HG02610 (cell line): Measurements from ENCODE around the gene TWF2.
"Not testable (repeated sequence)": the region's sequence is repeated elsewhere in the genome, so short reads cannot be mapped to it uniquely, and the experiment has no call there.

Source experiments
- ATAC-seq: cut with Tn5 transposase; IDR thresholded peaks from one replicate; pipeline ENCODE4 v1.9.1; 2021; ENCODE audit warnings: mild to moderate bottlenecking, moderate library complexity; ENCODE audit not compliant: unreplicated experiment

TWF2 gene

GRCh38 chr3:52238761-52239701 lies at the start of gene TWF2:
TSS of gene TWF2 (minus strand) at chr3:52239158. CDS start at chr3:52239016, 142 bp downstream.
- ATAC-seq = peak; percentile 74

- no peak for ATAC-seq
Measured at GRCh38 chr3:52288674-52289073, 49.7 kb upstream of the TWF2 start.

GRCh38 chr3:52286777-52287110 lies 47.8 kb upstream of the TWF2 start:
- no peak for ATAC-seq

GRCh38 chr3:52284051-52284450 lies 45.1 kb upstream of the TWF2 start:
- ATAC-seq = not testable (repeated sequence)

- no peak for ATAC-seq
Measured at GRCh38 chr3:52283306-52283705, 44.3 kb upstream of the TWF2 start.

- no peak for ATAC-seq
Measured at GRCh38 chr3:52281981-52282801, 43.2 kb upstream of the TWF2 start.

- ATAC-seq = no peak
Measured at GRCh38 chr3:52280050-52280461, 41.1 kb upstream of the TWF2 start.

- no peak for ATAC-seq
Measured at GRCh38 chr3:52279596-52279995, 40.6 kb upstream of the TWF2 start.

GRCh38 chr3:52278510-52279069 lies 39.6 kb upstream of the TWF2 start, which contains the start of gene WDR82:
TSS of gene WDR82 (minus strand) at chr3:52278649. CDS start at chr3:52278361, 288 bp downstream.
- ATAC-seq = peak; percentile 80

GRCh38 chr3:52277972-52278509 lies 39.1 kb upstream of the TWF2 start:
- ATAC-seq = peak; percentile 51

GRCh38 chr3:52277071-52277964 lies 38.4 kb upstream of the TWF2 start:
- no peak for ATAC-seq

- not testable (repeated sequence) for ATAC-seq
Measured at GRCh38 chr3:52274781-52275180, 35.8 kb upstream of the TWF2 start.

GRCh38 chr3:52272831-52273230 lies 33.9 kb upstream of the TWF2 start:
- no peak for ATAC-seq

- not testable (repeated sequence) for ATAC-seq
Measured at GRCh38 chr3:52272172-52272571, 33.2 kb upstream of the TWF2 start.

- ATAC-seq = no peak
Measured at GRCh38 chr3:52270252-52270754, 31.3 kb upstream of the TWF2 start.

GRCh38 chr3:52269776-52270175 lies 30.8 kb upstream of the TWF2 start:
- ATAC-seq = no peak

GRCh38 chr3:52268036-52268435 lies 29.1 kb upstream of the TWF2 start:
- ATAC-seq = no peak

- no peak for ATAC-seq
Measured at GRCh38 chr3:52265387-52265786, 26.4 kb upstream of the TWF2 start.

GRCh38 chr3:52262447-52262846 lies 23.5 kb upstream of the TWF2 start:
- no peak for ATAC-seq

GRCh38 chr3:52259448-52259847 lies 20.5 kb upstream of the TWF2 start:
- no peak for ATAC-seq
